HUES64 (cell line): ENCODE measurements around the gene RBP3.

ENCODE experiments used
- H3K27ac ChIP-seq: 2 replicates; pipeline ENCODE4 v1.7.0; 2013; ENCODE audit warnings: low read depth, low read length, inconsistent platforms
- H3K27me3 ChIP-seq: 2 replicates; pipeline ENCODE4 v1.6.1; 2013; ENCODE audit warnings: mild to moderate bottlenecking, low read length; ENCODE audit not compliant: insufficient read depth
- H3K36me3 ChIP-seq: 2 replicates; pipeline ENCODE4 v1.6.1; 2013; ENCODE audit warnings: mild to moderate bottlenecking, low read length; ENCODE audit not compliant: insufficient read depth
- H3K4me1 ChIP-seq: 2 replicates; pipeline ENCODE4 v1.6.1; 2013; ENCODE audit warnings: mild to moderate bottlenecking, low read length, moderate library complexity; ENCODE audit not compliant: insufficient read depth
- H3K4me3 ChIP-seq: 2 replicates; pipeline ENCODE4 v1.5.1; 2013; ENCODE audit warnings: mild to moderate bottlenecking, low read length, moderate library complexity
- H3K9ac ChIP-seq: 2 replicates; pipeline ENCODE4 v1.6.1; 2013; ENCODE audit warnings: mild to moderate bottlenecking, low read depth, low read length
- H3K9me3 ChIP-seq: 2 replicates; pipeline ENCODE4 v1.6.1; 2013; ENCODE audit warnings: low read depth, low read length; ENCODE audit not compliant: insufficient read depth
- WGBS: fragments of 150-250, 120-280 bp; methylation state at CpG from one replicate; pipeline ENCODE4 v1.1.7; 2013; ENCODE audit warnings: missing lambda C conversion rate; 5-methylcytosine and 5-hydroxymethylcytosine counted together

Gene RBP3

DNA sequence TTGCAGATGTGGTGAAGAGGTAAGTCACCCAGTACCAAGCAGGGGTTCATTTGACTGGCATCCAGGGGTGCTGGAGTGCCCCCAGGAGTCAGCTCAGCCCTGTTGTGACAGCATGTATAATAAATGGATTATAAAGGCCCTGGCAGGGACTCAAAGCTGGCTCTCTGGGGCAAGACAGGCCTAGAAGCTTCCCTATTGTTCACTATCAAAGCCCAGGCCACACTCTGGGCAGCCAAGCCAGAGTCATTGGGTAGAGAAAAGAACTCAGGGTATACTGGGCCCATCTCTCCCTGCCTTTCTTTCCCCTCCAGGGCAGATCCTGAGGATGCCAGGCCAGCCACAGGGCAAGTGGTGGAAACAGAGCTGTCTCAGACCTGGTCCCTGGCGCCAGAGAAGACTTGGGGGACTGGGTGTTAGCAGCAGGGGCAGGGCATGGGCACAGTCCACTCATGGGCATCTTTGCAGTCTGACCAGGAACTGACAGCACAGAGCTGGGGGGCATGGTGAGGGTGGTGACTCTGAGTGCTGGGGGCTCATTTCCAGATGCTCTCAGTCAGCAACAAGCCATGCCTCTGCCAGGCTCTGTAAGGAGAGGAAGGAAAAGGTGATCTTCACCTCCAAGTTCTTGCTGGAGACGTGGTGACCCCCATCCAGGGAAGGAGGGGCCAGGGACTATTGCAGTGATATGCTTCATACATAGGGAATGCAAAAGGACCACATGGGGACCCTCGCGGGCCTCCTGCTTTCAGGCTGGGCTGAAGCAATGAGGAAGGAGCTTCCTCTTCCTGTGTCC is 11.7 kb downstream of the RBP3 start:
- WGBS = 84% methylated on average over 4 of the region's 4 CpGs
- Histone ChIP-seq H3K4me3 (no peak overlapping the region), H3K9me3 (no peaks in the 10 kb centered on the region), H3K27ac (no peak overlapping the region), H3K9ac (no peak overlapping the region), H3K4me1 (peaks cover 4% of the 10 kb centered on the region; the same call in 1 of the 2 replicates), H3K27me3 (no peaks in the 10 kb centered on the region), H3K36me3 (no peaks in the 10 kb centered on the region)

DNA sequence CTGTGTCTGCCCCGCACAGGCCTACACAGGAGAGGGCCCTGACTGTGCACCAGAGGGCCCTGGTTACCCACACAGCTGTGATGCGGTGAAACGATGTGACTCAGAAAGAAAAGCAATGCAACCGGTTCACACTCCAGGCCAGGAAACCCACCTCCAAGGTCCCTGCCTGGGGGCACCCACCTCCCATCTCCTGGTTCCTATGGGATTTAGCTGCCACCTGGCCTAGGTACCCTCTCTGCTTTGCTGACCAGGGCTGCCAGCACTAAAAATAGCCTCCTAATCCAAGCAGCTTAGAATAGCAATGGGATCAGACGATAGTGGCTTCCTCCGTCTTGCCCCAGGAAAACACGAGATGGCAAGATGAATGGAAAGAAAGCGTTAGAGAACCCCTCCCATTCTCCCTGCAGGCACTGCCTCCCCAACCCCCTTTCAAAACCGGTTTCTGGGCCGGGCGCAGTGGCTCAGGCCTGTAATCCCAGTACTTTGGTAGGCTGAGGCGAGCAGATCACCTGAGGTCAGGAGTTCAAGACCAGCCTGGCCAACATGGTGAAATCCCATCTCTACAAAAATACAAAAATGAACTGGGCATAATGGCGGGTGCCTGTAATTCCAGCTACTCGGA is 12.4 kb downstream of the RBP3 start:
- H3K36me3 ChIP-seq = no peaks in the 10 kb centered on the region

DNA sequence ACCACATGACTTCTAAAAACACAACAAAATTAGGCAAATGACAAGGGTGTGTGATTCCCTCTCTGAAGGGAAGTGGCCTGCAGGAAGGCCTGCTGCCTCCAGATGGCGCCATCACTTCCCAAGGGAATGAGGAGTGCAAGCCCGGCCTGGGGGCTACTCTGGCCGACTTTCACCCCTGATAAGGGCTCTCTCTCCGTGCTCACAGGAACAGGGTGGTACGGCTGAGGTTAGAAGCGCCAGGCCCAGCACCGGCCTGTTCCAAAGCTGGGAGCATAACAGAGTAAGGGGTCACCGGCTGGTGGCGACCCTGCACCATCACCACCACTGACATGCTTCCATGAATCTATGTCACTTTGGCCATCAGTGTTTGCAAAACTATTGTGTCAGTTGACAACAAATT is 13.1 kb downstream of the RBP3 start:
- peaks cover 4% of the 10 kb centered on the region; the same call in 1 of the 2 replicates for H3K4me1 ChIP-seq
- no peak overlapping the region for H3K9ac ChIP-seq
- H3K4me3 ChIP-seq = no peak overlapping the region
- no peaks in the 10 kb centered on the region for H3K27me3 ChIP-seq
- WGBS = 54% methylated on average over 9 of the region's 9 CpGs
- no peaks in the 10 kb centered on the region for H3K9me3 ChIP-seq
- no peaks in the 10 kb centered on the region for H3K36me3 ChIP-seq
- no peak overlapping the region for H3K27ac ChIP-seq

More for the DNA sequence above, 12.4 kb downstream of the RBP3 start:
- H3K27ac ChIP-seq = no peak overlapping the region
- H3K9me3 ChIP-seq = no peaks in the 10 kb centered on the region
- WGBS = 86% methylated on average over 14 of the region's 14 CpGs
- H3K4me3 ChIP-seq = no peak overlapping the region
- H3K9ac ChIP-seq = no peak overlapping the region
- H3K27me3 ChIP-seq = no peaks in the 10 kb centered on the region
- H3K4me1 ChIP-seq = peaks cover 4% of the 10 kb centered on the region; the same call in 1 of the 2 replicates

DNA sequence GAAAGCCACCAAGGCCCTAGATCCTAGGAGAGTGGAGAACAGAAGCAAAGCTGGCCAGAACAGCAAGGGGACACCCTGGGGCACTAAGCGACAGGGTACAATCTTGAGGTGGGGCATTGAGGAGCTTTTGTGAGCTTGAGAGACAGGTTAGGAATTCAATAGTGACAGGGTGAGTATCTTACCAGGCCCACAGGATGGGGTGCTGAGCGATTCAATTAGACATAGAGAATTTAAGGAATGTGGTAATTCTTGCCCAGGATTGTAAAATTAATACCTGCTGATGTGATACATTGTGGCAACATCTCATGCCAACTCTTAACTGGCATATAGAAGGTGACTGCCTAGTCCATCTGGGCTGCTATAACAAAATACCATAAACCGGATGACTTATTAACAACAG is 14.0 kb downstream of the RBP3 start:
- Histone ChIP-seq H3K36me3 (no peaks in the 10 kb centered on the region), H3K4me3 (no peak overlapping the region), H3K4me1 (peaks cover 4% of the 10 kb centered on the region; the same call in 1 of the 2 replicates), H3K9me3 (no peaks in the 10 kb centered on the region), H3K27me3 (no peaks in the 10 kb centered on the region), H3K27ac (no peak overlapping the region), H3K9ac (no peak overlapping the region)
- WGBS = 93% methylated on average over 3 of the region's 3 CpGs

DNA sequence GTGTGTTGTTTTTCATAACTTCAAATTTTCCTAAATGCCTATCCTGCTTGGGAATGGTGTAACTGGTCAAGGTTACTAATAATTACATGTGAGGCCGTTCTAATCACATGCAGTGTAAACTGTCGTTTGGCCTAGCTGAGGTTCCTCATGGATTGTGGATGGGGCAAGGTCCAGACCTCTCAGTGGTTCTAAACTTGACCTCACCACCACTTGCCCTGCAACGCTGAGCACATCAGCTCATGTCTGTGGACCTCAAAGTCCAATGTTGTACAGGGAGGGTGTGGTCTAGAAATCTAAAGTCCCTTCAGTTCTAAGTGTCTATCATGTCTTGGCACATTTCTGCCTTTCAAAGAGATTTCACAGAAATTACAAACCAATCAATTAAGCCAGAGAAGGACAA is 15.6 kb downstream of the RBP3 start:
- Histone ChIP-seq H3K36me3 (no peaks in the 10 kb centered on the region), H3K9ac (no peak overlapping the region), H3K9me3 (no peaks in the 10 kb centered on the region), H3K4me1 (peaks cover 4% of the 10 kb centered on the region; the same call in 1 of the 2 replicates), H3K4me3 (no peak overlapping the region), H3K27ac (no peak overlapping the region), H3K27me3 (no peaks in the 10 kb centered on the region)
- 91% methylated on average over 3 of the region's 3 CpGs for WGBS

DNA sequence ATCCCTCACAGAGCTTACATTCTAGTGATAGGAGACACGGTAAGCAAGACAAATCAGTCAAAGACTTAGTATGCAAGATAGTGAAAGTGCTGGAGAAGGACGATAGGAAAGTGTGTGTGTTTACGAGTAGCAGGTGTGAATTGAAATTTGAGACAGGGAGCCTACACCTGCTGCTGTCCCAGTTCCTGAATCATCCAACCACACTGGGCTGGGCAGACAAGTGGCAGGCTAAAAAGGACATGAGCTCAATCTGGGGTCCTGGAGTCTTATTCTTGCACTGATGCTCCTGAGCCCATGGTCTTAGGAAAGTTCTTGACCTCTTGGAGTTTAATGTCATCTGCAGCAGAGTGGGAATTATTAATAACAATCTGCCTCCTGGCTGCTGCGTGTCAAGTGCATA is 16.2 kb downstream of the RBP3 start:
- H3K4me1 ChIP-seq = peaks cover 4% of the 10 kb centered on the region; the same call in 1 of the 2 replicates
- H3K9me3 ChIP-seq = no peaks in the 10 kb centered on the region
- no peak overlapping the region for H3K9ac ChIP-seq
- 75% methylated on average over 4 of the region's 4 CpGs for WGBS
- no peaks in the 10 kb centered on the region for H3K27me3 ChIP-seq
- H3K27ac ChIP-seq = no peak overlapping the region
- H3K36me3 ChIP-seq = no peaks in the 10 kb centered on the region
- H3K4me3 ChIP-seq = no peak overlapping the region

DNA sequence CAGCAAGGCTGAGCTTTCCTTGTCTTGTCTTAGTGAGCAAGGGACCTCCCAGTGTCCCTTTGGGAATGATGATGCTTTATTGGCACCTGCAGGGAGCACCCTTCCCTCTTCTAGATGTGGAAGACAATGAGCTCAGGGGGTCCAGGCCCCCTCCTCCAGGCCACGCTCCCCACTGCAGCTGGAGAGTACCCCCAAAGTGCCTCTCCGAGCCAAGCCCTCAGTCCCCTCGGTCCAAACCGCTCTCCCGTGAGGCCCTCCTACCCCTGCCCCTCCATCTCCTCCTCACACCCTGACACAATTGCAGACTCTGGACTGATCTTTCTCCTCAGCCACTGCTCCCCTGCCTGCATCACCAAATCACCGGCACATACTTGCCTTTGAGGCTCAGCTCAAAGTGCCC is 16.7 kb downstream of the RBP3 start:
- H3K4me3 ChIP-seq = no peak overlapping the region
- H3K27me3 ChIP-seq = no peaks in the 10 kb centered on the region
- H3K36me3 ChIP-seq = no peaks in the 10 kb centered on the region
- H3K9ac ChIP-seq = no peak overlapping the region
- no peaks in the 10 kb centered on the region for H3K9me3 ChIP-seq
- 93% methylated on average over 6 of the region's 6 CpGs for WGBS
- H3K4me1 ChIP-seq = peaks cover 4% of the 10 kb centered on the region; the same call in 1 of the 2 replicates
- H3K27ac ChIP-seq = no peak overlapping the region

DNA sequence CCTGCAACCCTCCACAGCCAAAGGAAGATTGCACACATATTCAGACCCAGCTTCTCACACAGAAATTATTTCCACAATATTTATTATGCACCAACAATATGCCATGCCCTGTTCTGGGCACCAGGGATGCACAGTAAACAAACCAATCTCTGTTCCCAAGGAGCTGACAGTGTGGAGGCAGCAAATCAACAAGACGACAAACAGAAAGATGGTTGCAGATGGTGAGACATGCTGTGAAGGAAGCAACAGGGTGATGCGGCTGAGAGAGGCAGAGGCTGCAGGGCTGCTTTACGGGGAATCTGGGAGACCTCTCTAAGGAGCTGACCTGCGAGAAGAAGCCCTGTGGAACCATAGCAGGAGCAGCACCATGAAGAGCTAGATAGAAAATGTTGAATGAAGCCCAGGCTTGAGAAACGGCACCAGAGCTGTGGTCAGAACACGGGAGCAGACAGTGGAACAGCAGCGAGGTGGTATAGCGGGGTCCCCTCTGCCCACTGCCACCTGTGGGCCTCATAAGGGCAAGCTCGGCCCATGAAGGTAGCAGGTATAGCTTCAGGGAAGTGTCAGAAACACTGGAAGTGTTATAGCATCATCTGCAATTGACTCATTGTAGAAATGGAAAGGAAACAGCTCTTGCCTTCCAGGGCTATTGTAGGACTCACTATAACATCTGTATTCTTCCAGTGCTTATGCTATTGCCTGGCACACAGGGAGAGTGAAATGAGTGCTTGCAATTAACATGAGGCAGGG is 17.4 kb downstream of the RBP3 start:
- no peaks in the 10 kb centered on the region for H3K27me3 ChIP-seq
- no peak overlapping the region for H3K27ac ChIP-seq
- H3K4me1 ChIP-seq = peaks cover 4% of the 10 kb centered on the region; the same call in 1 of the 2 replicates
- no peaks in the 10 kb centered on the region for H3K36me3 ChIP-seq
- 91% methylated on average over 9 of the region's 9 CpGs for WGBS
- no peak overlapping the region for H3K4me3 ChIP-seq
- H3K9me3 ChIP-seq = no peaks in the 10 kb centered on the region
- no peak overlapping the region for H3K9ac ChIP-seq

DNA sequence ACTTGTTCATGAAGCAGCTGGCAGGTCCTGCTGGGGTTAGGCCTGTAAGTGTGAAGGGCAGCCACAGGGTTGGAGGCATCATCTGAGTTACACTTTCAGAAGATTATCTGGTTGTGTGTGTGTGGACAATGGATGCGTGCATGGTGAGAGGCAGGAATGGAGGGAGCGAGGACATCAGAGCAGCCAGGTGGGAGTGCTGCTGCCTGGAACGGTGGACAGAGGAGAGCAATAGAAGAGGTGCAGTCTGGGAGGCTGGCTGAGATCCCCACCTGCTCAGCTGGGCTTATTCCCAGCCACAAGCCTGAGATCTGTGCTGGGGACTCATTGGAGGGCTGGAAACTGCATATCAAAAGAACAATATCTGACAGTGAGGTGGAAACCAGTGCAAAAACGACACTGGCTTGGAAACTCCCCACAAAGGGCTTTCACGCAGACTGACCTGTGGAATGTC is 18.0 kb downstream of the RBP3 start:
- H3K27ac ChIP-seq = no peak overlapping the region
- no peak overlapping the region for H3K9ac ChIP-seq
- H3K4me3 ChIP-seq = no peak overlapping the region
- no peaks in the 10 kb centered on the region for H3K27me3 ChIP-seq
- H3K36me3 ChIP-seq = no peaks in the 10 kb centered on the region
- WGBS = 90% methylated on average over 5 of the region's 5 CpGs
- peaks cover 4% of the 10 kb centered on the region; the same call in 1 of the 2 replicates for H3K4me1 ChIP-seq
- H3K9me3 ChIP-seq = no peaks in the 10 kb centered on the region

DNA sequence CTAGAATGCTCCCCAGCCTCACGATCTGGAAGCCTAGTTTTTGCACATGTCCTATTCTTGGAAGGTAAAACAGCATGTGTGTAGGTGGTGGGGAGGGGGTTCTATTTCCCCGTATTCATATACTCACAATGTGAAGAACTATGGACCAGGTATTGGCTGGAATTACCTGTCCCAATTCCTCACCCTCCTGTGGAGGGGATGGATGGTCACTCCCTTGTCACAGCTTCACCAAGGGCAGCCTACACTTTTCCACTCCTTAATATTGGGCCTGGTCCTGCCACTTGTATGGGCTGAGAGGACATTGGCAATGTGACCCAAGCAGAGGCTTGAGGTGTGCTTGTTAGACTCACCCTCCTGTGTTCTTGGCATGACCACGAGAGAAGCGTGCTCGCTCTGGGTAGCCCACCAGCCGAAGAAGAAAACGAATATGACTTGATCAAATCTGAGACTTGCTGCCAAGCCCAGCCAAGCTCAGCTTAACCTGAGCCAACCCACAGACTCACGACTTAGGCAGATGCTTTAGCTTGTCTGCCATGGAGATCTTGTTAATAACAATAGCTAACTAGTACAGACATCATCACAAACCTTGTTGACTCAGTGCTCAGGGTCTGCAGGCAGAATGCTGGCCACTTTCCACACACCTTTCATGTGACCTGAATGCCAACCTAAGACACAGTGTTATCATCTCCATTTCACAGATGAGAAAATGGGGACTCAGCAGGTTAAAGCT is 18.7 kb downstream of the RBP3 start:
- Histone ChIP-seq H3K4me1 (peaks cover 6% of the 10 kb centered on the region; the same call in 1 of the 2 replicates), H3K27ac (no peak overlapping the region), H3K36me3 (no peaks in the 10 kb centered on the region), H3K4me3 (no peak overlapping the region), H3K9ac (no peak overlapping the region), H3K9me3 (no peaks in the 10 kb centered on the region), H3K27me3 (no peaks in the 10 kb centered on the region)
- 91% methylated on average over 7 of the region's 8 CpGs for WGBS
